Muscle of back (tissue), 11 donors: ENCODE measurements around the gene PTPRR. TPM values are rescaled to one million over a fixed set of nuclear protein-coding genes. Genes with fewer than 3 reads are reported as not detected.

Experiments used
- DNase-seq, 3 donors: peaks; one replicate each; pipeline versions ENCODE4 v3.0.0 to v3.0.0-alpha.2; 2013
- polyA plus RNA-seq, 10 donors: library from polyadenylated mRNA; unstranded; fragments of 120-200 nt; gene quantifications; one replicate each; pipeline ENCODE4 v1.2.1, GENCODE V29; 2013; ENCODE audit not compliant: insufficient read length in 10 of 10

Gene PTPRR
- polyA plus RNA-seq, 10 donors: 0.84 to 3.9 (median 1.9) TPM

- no peak for DNase-seq
Observed at GRCh38 chr12:70796989-70797388, 123.5 kb downstream of the PTPRR start.

DNA sequence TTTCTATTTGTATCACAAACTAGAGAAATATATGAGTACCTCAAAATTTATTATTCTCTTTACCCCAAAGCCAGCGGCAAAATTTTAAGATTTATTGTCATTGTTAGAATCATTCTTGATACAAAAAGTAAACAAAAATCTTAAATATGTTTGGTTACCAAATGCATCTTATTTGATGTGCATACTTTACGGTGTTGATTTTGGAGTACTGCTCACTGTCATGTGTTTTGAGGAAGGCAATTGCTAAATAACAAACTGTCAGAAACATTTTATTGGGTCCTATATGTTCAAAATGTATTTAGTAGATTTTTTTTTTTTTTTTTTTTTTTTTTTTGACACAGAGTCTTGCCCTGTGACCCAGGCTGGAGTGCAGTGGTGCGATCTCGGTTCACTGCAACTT lies 124.9 kb downstream of the PTPRR start:
- DNase-seq: no peak

GRCh38 chr12:70794131-70794530 lies 126.4 kb downstream of the PTPRR start:
- DNase-seq: no peak

DNA sequence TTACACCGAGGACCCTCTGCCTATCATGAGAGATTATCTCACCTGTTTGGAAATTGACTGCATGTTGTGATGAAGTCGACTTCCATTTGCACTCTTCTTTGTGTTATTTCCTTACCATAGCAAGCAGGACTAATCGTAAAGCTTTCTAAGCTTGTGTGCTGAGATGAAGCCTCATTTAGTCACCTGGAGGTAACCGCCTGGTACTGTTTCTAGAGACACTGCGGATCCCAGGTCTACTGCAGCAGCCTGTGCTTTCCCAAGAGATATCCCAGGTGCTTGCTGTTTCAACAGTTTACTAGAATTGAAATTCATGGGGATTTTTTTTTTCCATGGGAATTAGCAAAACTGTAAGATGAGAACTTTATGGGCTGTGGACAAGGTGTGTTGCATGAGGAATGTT lies 131.8 kb downstream of the PTPRR start:
- DNase-seq: no peak

- no peak for DNase-seq
Observed at GRCh38 chr12:70787612-70788011, 132.9 kb downstream of the PTPRR start.

- DNase-seq: no peak
Observed at GRCh38 chr12:70785896-70786295, 134.6 kb downstream of the PTPRR start.

GRCh38 chr12:70784042-70784668 lies 136.4 kb downstream of the PTPRR start:
- DNase-seq: no peak

- no peak for DNase-seq
Observed at GRCh38 chr12:70783455-70783854, 137.1 kb downstream of the PTPRR start.

GRCh38 chr12:70779250-70779649 lies 141.3 kb downstream of the PTPRR start:
- no peak for DNase-seq

DNA sequence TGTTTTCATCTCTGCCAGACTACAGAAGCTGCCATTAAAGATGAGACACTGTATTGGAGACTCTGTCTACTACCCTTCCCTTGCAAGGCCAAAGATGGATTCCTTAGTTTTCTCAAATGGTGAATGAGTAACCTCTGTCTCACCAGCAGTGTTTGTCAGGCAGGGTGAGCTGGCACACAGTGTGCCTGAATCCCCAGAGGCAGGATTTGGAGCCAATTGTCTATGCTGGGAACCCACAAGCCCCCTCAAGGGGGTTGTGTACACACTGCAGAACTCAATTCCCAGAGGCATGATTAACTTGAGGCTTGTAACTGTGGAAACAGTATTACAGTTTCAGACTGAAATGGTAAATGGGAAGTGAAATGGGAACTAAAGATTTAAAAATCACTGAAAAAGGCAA lies 146.5 kb downstream of the PTPRR start:
- peak in 1 of 3 donors; percentile 62 for DNase-seq

GRCh38 chr12:70772836-70773235 lies 147.7 kb downstream of the PTPRR start:
- peak in 1 of 3 donors; percentile 0 for DNase-seq

DNA sequence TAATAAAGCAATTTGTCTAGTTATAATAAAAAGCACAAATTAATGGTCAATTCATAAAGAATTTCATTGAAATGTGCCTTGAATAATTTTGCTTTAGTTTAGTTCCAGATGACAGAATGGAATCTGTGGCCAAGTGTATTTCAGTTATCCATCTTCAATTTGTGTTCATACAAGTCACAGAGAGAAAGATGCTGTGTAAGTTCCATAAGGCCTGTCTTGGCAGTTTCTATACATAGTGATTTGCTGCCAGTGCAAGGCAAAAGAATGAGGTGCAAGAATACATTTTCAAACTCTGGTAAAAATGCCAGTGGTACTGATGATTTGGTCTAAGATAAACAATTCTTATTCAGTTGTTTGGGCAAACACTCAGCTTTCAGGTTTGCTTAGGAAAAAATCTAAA lies 149.0 kb downstream of the PTPRR start:
- DNase-seq: no peak

DNA sequence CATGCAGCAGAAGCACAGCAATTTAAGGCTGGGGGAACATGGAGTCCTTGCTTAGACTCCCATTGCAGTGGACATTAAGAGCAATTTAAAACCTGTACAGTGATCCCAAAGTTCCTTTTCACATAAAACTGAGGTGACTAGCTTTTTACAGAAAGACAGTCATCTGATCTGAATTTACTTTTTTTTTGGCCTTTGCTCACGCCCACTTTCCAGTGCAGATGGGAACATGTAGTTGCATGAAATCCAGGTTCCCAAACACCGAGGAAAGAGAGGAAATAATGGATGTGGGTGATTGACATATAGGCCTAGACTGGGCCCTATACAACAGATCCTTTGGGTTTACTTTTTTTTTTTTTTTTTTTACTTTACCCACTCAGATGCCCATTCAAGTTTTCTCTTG lies 156.9 kb downstream of the PTPRR start:
- no peak for DNase-seq

DNA sequence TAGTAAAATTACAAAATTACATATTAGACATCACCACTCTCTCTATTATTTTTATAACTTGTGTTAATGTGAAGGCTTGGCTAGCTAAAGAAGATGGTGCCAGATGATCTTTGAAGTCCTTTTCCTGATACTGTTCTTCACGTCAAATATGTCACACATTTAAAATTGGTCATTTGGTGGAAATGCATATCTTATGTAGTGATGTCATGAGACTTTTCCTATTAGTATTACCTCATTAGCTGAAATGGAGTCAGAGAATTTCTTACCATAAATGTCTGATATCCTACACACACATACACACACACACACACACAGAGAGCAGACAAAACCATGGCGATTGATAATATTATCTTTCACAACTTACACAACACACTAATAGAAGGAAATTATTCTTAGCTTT lies 158.5 kb downstream of the PTPRR start:
- no peak for DNase-seq

GRCh38 chr12:70759161-70759918 lies 161.2 kb downstream of the PTPRR start:
- no peak for DNase-seq

- no peak for DNase-seq
Observed at GRCh38 chr12:70758494-70758845, 162.1 kb downstream of the PTPRR start.

GRCh38 chr12:70757830-70758493 lies 162.6 kb downstream of the PTPRR start:
- no peak for DNase-seq

DNA sequence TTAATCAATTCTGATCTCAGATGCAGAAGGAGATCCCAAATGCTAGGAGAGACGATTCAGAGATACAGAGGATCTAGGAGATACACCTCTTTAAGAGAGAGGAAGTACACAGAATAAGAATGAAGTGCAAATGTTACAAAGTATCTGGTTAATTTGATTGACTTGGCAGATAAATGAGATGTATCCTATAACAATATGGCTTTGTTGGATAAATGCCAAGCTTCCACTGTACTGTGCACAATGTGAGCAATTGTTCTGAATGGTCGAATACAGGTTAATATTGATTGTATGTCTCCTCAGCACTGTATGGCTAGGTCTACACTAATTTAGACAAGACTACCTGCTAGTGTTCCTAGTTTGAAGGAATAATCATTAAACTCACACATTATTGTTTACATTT lies 163.7 kb downstream of the PTPRR start:
- DNase-seq: no peak

- peak in 1 of 3 donors; percentile 24 for DNase-seq
Observed at GRCh38 chr12:70756118-70756517, 164.4 kb downstream of the PTPRR start.

GRCh38 chr12:70754330-70754741 lies 166.2 kb downstream of the PTPRR start:
- DNase-seq: no peak

- DNase-seq: no peak
Observed at GRCh38 chr12:70752327-70752726, 168.2 kb downstream of the PTPRR start.

GRCh38 chr12:70749931-70750330 lies 170.6 kb downstream of the PTPRR start:
- no peak for DNase-seq

GRCh38 chr12:70748809-70749208 lies 171.7 kb downstream of the PTPRR start:
- DNase-seq: no peak
